Caco-2 (cell line): ENCODE data around the gene LCN9. TPM values are rescaled to one million over a fixed set of nuclear protein-coding genes. Genes with fewer than 3 reads are reported as not detected.

Source experiments
- BruUV-seq: library from RNA; stranded (reverse); fragments of 400-500 nt; replicated peaks from 2 replicates; lab custom pipeline; 2021; lab: Mats Ljungman, UMichigan
- CTCF ChIA-PET: fragments of 300-600 bp; sonication (Branson Sonifier 250); formaldehyde crosslinking; loops from one replicate; lab custom pipeline; 2022; ENCODE audit warnings: antibody characterized with exemption; lab: Charles Lee
- POLR2A ChIA-PET: fragments of 300-600 bp; sonication (Branson Sonifier 250); formaldehyde crosslinking; loops from one replicate; lab custom pipeline; 2022; ENCODE audit warnings: antibody characterized with exemption; lab: Charles Lee
- DNase-seq, 2 experiments: peaks; one replicate each; pipeline versions ENCODE4 v3.0.0 to v3.0.0-alpha.2; 2020 to 2022
- H3K27me3 ChIP-seq: replicated peaks from 2 replicates; pipeline ENCODE4 v1.6.0; 2011; ENCODE audit warnings: low read length; ENCODE audit not compliant: control insufficient read depth, insufficient read depth
- H3K36me3 ChIP-seq: 2 replicates; pipeline ENCODE4 v1.5.1; 2011; ENCODE audit warnings: low read length; ENCODE audit not compliant: control insufficient read depth, insufficient read depth
- H3K4me1 ChIP-seq: fragments of 250-450 bp; sonication (Bioruptor Pico); 2 replicates; pipeline ENCODE4 v1.5.1; 2020; ENCODE audit warnings: mild to moderate bottlenecking
- H3K4me3 ChIP-seq: 2 replicates; pipeline ENCODE4 v1.5.1; 2011; ENCODE audit warnings: low read depth, mild to moderate bottlenecking, control low read depth, low read length
- H3K9me3 ChIP-seq: fragments of 250-450 bp; sonication (Bioruptor Pico); 2 replicates; pipeline ENCODE4 v1.5.1; 2020; ENCODE audit warnings: mild to moderate bottlenecking, moderate library complexity
- H3K27ac Mint-ChIP-seq: one replicate; pipeline ENCODE4 v1.8.0; 2022; ENCODE audit warnings: mixed read lengths; ENCODE audit not compliant: unreplicated experiment
- H3K27me3 Mint-ChIP-seq: one replicate; pipeline ENCODE4 v1.8.0; 2022; ENCODE audit warnings: mixed read lengths; ENCODE audit not compliant: insufficient read depth, unreplicated experiment
- H3K36me3 Mint-ChIP-seq: one replicate; pipeline ENCODE4 v1.8.0; 2022; ENCODE audit warnings: mild to moderate bottlenecking, mixed read lengths; ENCODE audit not compliant: insufficient read depth, unreplicated experiment
- H3K4me1 Mint-ChIP-seq: one replicate; pipeline ENCODE4 v1.8.0; 2022; ENCODE audit warnings: low read depth, mixed read lengths; ENCODE audit not compliant: unreplicated experiment
- H3K4me3 Mint-ChIP-seq: one replicate; pipeline ENCODE4 v1.8.0; 2022; ENCODE audit warnings: mild to moderate bottlenecking, moderate library complexity, mixed read lengths; ENCODE audit not compliant: unreplicated experiment
- H3K9me3 Mint-ChIP-seq: one replicate; pipeline ENCODE4 v1.8.0; 2022; ENCODE audit warnings: mixed read lengths; ENCODE audit not compliant: unreplicated experiment
- intact Hi-C: fragments of 100-400 bp; cut with micrococcal nuclease; formaldehyde crosslinking; loops from one replicate; pipeline ENCODE4 v1.10.0; 2022; ENCODE audit not compliant: unreplicated experiment
- total RNA-seq: library from RNA; stranded (reverse); gene quantifications from 2 replicates; pipeline ENCODE4 v1.2.3, GENCODE V29; 2022
- TF ChIP-seq, protein P1 (sequence below), 2 experiments: fragments of 200-600 bp in 1 of 2; IDR thresholded peaks; 1 replicate in 1 of 2; 2 replicates in 1 of 2; pipeline versions ENCODE4 v1.5.1 to v1.8.0; 2011 to 2022; ENCODE audit warnings: antibody characterized with exemption in 1 of 2, control low read depth in 1 of 2, inconsistent platforms in 1 of 2, low read depth in 1 of 2, low read length in 1 of 2, mild to moderate bottlenecking in 1 of 2, moderate library complexity in 1 of 2; ENCODE audit not compliant: insufficient read depth in 1 of 2, severe bottlenecking in 1 of 2, unreplicated experiment in 1 of 2

LCN9 gene
- total RNA-seq, 1 experiment from 2014 or later: not detected

DNA sequence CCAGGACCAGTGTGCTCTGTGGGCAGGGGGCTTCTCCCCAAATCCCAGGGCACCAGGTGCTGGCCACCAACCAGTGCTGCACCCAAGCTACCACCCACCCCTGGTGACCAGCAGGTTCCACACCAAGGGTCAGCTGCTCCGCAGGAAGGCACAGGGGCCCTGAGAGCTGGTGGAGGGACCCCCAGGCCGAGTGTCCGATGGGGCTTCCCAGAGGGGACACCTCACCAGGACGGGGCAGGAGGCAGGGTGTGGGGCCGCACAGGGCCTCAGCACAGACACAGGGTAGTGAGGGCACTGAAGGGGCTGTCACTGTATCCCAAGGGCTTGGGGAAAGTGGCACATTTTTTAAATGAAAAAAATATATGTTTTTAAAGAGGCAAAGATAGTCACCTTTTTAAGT lies 18.1 kb downstream of the LCN9 start:
- Histone ChIP-seq H3K36me3 (no peaks in the 10 kb centered on the region), H3K4me3 (no peak overlapping the region), H3K9me3 (no peaks in the 10 kb centered on the region), H3K27me3 (no peaks in the 10 kb centered on the region), H3K4me1 (no peaks in the 10 kb centered on the region; the same call in 1 of the 2 replicates)
- Mint-ChIP-seq H3K4me3 (no peak overlapping the region), H3K27me3 (peaks cover 4% of the 10 kb centered on the region), H3K36me3 (no peaks in the 10 kb centered on the region), H3K4me1 (no peaks in the 10 kb centered on the region), H3K9me3 (no peaks in the 10 kb centered on the region), H3K27ac (peak overlapping the region; percentile 22)
- ChIA-PET POLR2A (no interaction called here), CTCF (no interaction called here)
- TF ChIP-seq, protein P1, sequence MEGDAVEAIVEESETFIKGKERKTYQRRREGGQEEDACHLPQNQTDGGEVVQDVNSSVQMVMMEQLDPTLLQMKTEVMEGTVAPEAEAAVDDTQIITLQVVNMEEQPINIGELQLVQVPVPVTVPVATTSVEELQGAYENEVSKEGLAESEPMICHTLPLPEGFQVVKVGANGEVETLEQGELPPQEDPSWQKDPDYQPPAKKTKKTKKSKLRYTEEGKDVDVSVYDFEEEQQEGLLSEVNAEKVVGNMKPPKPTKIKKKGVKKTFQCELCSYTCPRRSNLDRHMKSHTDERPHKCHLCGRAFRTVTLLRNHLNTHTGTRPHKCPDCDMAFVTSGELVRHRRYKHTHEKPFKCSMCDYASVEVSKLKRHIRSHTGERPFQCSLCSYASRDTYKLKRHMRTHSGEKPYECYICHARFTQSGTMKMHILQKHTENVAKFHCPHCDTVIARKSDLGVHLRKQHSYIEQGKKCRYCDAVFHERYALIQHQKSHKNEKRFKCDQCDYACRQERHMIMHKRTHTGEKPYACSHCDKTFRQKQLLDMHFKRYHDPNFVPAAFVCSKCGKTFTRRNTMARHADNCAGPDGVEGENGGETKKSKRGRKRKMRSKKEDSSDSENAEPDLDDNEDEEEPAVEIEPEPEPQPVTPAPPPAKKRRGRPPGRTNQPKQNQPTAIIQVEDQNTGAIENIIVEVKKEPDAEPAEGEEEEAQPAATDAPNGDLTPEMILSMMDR (IDR thresholded peaks at IDR 0.05; ENCODE audit: insufficient read depth in 1 of 2, low read depth in 1 of 2, low read length in 1 of 2, severe bottlenecking in 1 of 2, unreplicated experiment in 1 of 2): no peak
- intact Hi-C loops: loop anchor here (5.0 kb wide), 1 partner anchor 79 kb away; no protein-coding TSS in a partner anchor
- BruUV-seq: no TSS peak
- no peak for DNase-seq

DNA sequence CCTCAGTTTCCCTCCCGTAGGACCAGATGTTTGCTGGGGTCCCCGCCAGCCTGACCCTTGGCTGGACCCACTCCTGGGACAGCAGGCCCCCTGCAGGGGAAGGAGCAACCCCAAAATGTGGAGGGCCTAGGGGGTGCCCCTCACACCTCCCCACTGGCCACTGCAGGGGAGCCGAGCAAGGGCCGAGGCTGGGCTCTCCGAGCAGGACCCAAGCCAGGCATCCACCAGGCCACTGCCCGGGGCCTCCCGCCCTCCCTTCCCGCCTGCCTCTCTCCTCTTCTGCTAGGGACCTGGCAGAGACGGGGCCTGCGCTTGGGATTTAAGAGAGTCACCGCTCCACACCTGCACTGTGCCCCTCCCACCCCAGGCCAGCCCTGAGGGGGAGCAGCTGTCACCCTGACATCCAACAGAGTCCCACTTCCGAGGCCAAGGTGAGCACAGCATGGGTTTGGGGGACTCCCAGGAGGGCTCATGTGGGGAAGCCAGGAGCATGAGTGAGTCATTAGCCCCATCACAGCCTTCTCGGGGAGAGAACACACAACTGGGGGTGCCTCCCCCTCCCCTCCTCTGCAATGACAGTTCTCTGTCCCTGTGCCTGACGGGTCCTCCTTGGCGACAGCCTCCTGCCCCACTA lies 20.4 kb downstream of the LCN9 start:
- intact Hi-C loops: loop anchor here (5.0 kb wide), 1 partner anchor 81 kb away; no protein-coding TSS in a partner anchor

DNA sequence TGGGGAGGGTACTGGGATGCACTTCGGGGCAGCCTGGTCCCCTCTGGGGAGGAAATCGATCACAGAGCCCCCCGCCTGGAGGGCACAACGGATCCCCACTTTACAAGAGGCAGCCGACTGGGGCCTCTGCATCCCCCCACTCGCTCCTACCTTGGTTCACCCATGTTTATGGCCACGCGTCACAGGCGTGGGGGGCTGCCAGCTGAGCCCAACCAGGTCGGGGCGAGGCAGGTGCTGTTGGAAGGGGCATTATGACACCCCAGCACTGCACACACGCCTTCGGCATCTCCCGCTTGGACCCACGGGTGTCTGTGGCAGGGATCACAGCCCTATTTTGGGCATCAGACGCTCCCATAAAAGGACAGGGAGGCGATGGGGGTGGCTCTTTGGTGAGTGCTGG lies 21.6 kb downstream of the LCN9 start:
- ChIA-PET POLR2A (no interaction called here), CTCF (no interaction called here)
- Histone ChIP-seq H3K4me1 (no peaks in the 10 kb centered on the region; the same call in 1 of the 2 replicates), H3K27me3 (no peaks in the 10 kb centered on the region), H3K9me3 (no peaks in the 10 kb centered on the region), H3K4me3 (no peak overlapping the region), H3K36me3 (no peaks in the 10 kb centered on the region)
- intact Hi-C loops: loop anchor here (5.0 kb wide), 1 partner anchor 82 kb away; no protein-coding TSS in a partner anchor
- Mint-ChIP-seq H3K9me3 (no peaks in the 10 kb centered on the region), H3K27me3 (peaks cover 4% of the 10 kb centered on the region), H3K27ac (no peak overlapping the region), H3K36me3 (peaks cover 11% of the 10 kb centered on the region), H3K4me3 (no peak overlapping the region), H3K4me1 (no peaks in the 10 kb centered on the region)
- no TSS peak for BruUV-seq
- no peak for DNase-seq
- TF ChIP-seq, protein P1 (IDR thresholded peaks at IDR 0.05; ENCODE audit: insufficient read depth in 1 of 2, low read depth in 1 of 2, low read length in 1 of 2, severe bottlenecking in 1 of 2, unreplicated experiment in 1 of 2): no peak

More for the DNA sequence above, 20.4 kb downstream of the LCN9 start:
- Mint-ChIP-seq H3K36me3 (peaks cover 7% of the 10 kb centered on the region), H3K27ac (no peak overlapping the region), H3K4me3 (no peak overlapping the region), H3K9me3 (no peaks in the 10 kb centered on the region), H3K4me1 (no peaks in the 10 kb centered on the region), H3K27me3 (peaks cover 4% of the 10 kb centered on the region)
- CTCF ChIA-PET: no interaction called here
- TF ChIP-seq, protein P1 (IDR thresholded peaks at IDR 0.05; ENCODE audit: insufficient read depth in 1 of 2, low read depth in 1 of 2, low read length in 1 of 2, severe bottlenecking in 1 of 2, unreplicated experiment in 1 of 2): no peak
- no peak for DNase-seq
- POLR2A ChIA-PET: no interaction called here
- BruUV-seq: no TSS peak
- H3K9me3 ChIP-seq: no peaks in the 10 kb centered on the region
- H3K27me3 ChIP-seq: no peaks in the 10 kb centered on the region
- H3K4me1 ChIP-seq: no peaks in the 10 kb centered on the region; the same call in 1 of the 2 replicates
- H3K36me3 ChIP-seq: no peaks in the 10 kb centered on the region
- H3K4me3 ChIP-seq: no peak overlapping the region
